Stimulated activated CD8-positive, alpha-beta memory T cell treated with anti-CD3 and anti-CD28 coated beads, Interleukin-15, amount 100 ng/mL, for 1 hour (primary cell): ENCODE data around the gene ENTPD8.

ENCODE experiments used
- DNase-seq: peaks from one replicate; pipeline ENCODE4 v3.0.0-alpha.2; 2020; ENCODE audit warnings: low read depth

The ENTPD8 gene

DNA sequence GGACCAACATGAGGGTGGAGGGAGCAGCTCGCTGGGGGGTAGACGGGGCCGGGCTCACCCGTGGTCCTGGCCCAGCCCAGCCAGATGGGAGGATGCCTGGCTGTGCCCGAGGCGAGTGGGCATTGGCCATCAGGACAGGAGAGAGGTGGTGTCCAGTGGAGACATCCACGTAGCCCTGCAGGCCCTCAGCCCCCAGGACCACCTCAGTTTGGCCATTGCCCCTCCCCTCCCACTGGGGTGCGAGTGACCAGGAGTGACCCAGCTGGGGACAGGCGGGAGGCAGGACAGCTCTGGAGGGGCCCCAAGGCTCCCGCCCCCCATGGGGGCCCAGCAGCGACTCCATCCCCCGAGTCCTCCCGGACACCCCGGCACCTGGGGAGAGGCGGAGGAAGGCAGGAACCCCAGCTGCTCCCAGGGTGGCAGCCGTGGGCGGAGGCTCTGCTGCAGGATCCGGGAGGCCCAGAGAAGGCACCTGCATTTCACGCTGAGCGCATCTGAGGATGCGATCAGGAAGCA lies 9.7 kb downstream of the ENTPD8 start:
- DNase-seq = no peak

- DNase-seq = no peak
These were observed 10.3 kb downstream of the ENTPD8 start for GRCh38 chr9:137430723-137431415.

GRCh38 chr9:137429974-137430722 lies 11.0 kb downstream of the ENTPD8 start:
- no peak for DNase-seq

DNA sequence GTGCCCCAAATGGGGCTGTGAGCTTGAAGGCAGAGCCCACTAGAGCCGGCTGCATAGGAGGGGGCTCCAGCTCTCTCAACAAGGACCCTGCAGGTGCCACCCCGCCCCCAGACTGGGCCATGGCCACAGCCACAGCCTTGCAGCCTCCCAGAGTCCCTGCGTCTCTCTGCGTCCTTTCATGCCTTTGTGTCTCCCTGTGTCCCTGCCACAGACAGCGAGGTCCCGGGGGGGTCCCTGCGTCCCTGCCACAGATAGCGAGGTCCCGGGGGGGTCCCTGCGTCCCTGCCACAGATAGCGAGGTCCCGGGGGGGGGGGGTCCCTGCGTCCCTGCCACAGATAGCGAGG lies 11.6 kb downstream of the ENTPD8 start:
- DNase-seq = no peak

- no peak for DNase-seq
These were observed 12.2 kb downstream of the ENTPD8 start for GRCh38 chr9:137428841-137429545.

GRCh38 chr9:137428311-137428630 lies 12.9 kb downstream of the ENTPD8 start:
- DNase-seq = no peak

GRCh38 chr9:137427454-137428310 lies 13.5 kb downstream of the ENTPD8 start:
- no peak for DNase-seq

DNA sequence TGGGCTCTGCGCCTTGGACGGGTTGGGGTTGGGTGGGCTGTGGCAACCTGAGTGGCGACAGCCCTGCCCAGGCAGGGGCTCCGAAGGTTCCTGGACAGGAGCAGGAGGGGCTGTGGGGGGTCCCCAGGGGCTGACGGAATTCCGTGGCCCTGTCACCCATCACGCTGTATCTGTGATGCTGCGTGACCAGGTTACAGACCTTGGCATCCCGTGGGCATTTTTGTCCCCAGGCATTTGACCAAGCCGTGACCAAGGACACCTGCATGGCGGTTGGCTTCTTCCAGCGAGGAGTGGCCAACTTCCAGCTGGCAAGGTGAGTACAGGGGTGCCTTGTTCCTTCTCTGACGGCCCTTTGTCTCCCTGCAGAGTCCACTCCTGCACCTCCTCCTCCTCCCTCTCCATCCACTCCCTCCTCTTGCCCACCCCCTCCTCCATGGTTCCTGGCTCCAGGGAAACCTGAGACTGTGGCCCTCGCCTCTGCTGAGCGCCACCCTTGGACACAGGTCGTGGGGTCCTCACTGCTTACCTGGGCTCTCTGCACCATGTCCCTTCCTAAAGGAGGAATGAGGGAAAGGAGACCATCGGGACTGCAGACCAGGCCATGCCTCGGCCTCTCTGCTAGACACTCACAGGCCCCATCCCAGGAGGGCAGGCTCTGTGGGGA lies 15.0 kb downstream of the ENTPD8 start:
- DNase-seq = no peak

GRCh38 chr9:137423514-137424291 lies 17.5 kb downstream of the ENTPD8 start:
- no peak for DNase-seq

DNA sequence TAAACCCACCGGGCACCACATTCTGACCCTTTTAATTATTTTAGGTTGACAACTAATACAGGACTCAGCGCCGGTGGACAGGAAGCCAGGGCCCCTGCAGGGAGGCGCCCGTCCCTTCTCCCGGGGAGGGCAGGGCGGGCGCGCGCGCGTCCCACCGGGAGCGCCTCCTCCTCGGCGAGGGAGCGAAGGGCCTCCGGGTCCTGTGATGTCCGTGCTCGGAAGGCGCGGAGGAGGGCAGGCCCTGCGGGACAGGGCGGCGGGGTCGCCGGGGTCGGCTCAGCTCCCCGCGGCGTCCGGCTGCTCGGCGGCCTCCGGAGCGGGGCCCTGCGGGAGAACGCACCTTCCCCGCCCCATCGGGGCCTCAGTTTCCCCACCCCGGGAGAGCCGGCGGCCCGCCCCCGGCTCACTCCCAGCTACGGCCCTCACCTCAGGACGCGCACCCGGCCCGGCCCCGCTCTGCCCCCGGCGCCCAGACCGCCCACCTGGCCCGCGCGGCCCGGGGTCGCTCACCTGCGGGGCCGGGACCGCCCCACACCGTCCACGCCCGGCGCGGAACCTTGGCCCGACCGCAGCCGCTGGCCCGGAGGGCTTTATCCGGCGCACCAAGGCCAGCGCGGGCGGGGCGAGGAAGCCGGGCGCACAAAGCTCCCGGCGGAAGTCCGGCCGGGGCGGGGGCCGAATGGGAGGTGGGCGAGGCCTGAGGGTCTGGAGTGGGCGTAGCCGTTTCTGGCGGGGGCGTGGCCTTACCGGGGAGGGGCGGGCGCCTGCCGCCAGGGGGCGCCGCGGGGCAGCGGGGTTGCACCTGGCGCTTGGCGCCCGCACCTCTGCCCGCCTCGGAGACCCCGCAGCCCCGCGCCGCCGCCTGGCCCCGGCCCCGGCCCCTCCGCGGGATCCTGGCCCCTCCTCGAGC lies 18.3 kb downstream of the ENTPD8 start, which contains the start of the genes EXD3 and NOXA1:
EXD3 (minus strand) TSS at position 559 of the 910 bp plus-strand sequence. CDS start 27,805 bp downstream, outside the sequence.
NOXA1 (plus strand) TSS at position 790 of the 910 bp plus-strand sequence. CDS start 137 bp downstream, outside the sequence.
- peak; percentile 87 for DNase-seq

GRCh38 chr9:137421838-137422603 lies 19.1 kb downstream of the ENTPD8 start:
- DNase-seq = no peak

- no peak for DNase-seq
These were observed 23.8 kb downstream of the ENTPD8 start for GRCh38 chr9:137417161-137418021.

- no peak for DNase-seq
These were observed 24.5 kb downstream of the ENTPD8 start for GRCh38 chr9:137416563-137417151.

GRCh38 chr9:137416006-137416562 lies 25.1 kb downstream of the ENTPD8 start:
- DNase-seq = no peak

DNA sequence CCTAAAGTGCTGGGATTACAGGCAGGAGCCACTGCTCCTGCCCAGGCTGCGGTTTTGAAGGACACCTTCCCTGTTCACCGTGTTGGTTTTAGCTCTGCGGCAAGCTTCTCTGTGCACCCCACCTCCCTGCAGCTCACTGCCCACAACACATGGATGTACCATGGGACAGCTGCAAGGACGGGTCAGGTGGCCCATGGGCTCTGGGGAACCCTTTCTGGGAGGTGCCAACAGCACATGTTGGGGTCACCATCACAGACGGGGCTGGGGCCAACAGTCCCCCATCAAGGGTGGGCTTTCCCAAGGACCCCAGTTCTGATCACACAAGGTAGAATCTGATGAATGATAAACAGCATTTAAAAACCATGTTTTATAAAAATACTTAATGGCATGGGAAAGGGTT lies 25.7 kb downstream of the ENTPD8 start:
- no peak for DNase-seq

- DNase-seq = no peak
These were observed 28.7 kb downstream of the ENTPD8 start for GRCh38 chr9:137412431-137412830.
